ENCODE results near the gene ENTREP1.
"Not testable (repeated sequence)": the region's sequence is repeated elsewhere in the genome, so short reads cannot be mapped to it uniquely, and the experiment has no call there.

Gene ENTREP1

DNA sequence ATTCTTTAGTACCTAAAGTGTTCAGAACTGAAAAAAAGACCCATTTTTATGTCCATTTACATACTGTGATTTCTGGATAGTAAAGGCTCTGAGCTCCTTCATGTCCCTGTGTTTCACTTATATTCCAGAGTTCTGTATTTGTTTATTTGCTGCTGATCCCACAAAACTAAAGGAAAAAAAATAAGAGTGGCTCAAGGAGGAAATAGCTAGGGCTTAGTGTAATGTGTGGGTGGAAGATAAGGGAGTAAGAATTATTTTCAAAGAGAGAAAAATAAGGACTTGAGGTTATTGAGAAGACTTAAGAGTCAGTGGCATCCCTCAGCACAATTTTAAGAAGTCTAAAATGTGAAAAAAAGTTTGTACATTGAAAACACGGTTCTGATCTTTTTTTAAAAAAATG, 46.0 kb downstream of the ENTREP1 start:
- no peak for DNase-seq (ENCODE audit: low spot score)

DNA sequence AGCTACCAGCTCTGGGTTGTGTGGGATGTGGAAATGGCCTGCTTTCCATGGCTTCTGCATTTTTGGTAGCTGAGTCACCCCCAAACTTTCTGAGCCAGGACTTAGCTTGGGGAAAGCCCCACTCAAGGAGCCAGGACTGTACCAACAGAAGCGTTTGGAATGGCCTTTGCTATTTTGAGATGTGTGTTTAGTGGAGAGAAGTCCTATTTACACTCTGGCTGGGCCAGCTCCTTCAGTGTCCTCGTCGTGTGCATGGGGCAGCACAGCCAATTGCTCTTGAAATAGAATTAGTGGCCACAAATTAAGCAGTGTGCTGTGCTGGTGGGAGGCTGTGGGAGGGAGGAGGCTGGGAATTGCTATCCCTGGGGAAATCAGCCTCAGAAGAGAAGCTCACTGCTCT, 51.6 kb downstream of the ENTREP1 start:
- DNase-seq (ENCODE audit: low spot score) = no peak

DNA sequence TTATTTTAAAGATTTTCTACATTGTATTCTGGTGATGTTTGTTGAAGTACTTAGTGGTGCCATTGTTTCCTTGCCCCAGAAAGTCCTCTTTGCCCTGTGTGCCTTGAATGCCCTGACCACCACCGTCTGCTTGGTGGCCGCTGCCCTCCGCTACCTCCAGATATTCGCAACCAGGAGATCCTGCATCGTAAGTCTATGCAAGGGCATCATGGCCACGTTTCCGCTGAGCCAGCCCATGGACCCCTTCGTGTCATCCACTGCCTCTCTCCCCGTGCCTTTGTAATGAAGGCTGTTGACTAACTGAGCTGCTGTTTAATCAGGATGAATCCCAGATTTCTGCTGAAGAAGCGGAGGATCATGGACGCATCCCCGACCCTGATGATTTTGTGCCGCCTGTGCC, 52.3 kb downstream of the ENTREP1 start:
- DNase-seq (ENCODE audit: low spot score) = no peak

DNA sequence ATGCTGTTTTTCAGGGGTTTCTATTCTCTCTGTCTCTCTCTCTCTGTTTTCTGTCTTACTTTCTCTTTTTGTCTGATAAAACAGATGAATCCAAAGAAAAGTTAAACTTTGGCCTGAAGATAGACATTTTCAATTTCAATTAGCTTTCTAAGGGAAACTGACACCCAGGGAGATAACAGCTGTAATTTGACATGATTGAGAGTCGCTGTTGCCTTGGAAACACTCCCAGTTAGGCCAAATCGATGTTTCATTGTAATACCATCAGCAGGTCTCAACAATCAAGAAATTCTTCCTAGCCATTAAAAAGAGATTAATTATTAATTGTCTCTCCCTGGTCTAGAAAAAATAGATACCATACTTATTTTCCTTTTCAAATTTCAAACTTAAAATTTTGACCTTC, 53.0 kb downstream of the ENTREP1 start:
- DNase-seq (ENCODE audit: low spot score) = no peak

DNA sequence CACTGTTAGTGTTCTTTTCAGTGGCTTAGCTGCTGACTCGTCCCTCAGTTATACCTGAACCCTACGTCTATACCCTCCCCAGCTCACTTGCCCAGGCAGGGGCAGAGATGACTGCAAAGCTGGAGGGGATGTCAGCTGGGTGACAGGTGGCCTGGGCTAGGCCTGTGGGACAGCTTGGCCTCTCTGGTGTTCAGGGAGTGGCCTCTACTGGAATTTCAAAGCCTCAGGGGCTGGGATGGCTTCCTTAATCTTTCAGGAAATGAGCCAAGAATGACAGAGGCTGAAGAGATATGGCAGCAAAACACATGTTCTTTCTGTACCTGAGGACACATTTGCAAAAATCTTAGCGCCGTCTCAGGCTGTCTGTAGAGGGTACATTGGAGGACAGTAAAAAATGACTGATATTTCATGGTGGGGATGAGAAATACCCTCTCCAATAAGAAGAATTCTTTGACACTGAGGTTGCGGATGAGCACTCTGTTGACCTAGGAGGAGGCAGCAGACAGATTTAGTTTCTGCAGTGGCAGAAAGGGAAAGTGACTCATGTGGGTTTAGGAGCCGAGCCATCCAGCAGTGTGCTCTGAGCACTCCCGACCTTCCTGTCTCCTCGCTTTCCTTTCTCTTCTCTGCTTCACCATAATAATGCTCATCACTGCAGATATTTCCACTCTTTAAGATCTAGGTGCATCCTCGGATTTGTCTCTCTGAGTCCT, 54.4 kb downstream of the ENTREP1 start:
- DNase-seq (ENCODE audit: low spot score) = no peak

DNA sequence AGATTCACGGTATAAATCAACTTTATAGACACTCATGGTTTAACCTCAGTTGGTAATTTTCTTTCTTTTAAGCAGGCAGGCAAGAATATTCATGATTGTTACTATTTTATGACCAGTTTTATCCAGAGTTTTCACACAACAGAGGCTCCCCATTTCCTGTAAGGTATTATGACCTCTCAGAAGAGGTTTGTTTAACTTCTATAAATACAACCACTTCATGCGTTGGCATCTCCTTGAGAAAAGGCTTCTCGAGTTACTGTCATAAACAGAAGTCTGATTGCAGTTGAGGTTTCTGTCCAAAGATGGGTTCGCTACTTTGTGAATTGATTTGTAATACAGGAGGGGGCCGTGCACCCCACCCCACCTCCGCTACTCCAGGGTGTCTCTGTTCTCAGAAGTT, 55.3 kb downstream of the ENTREP1 start:
- no peak for DNase-seq (ENCODE audit: low spot score)

DNA sequence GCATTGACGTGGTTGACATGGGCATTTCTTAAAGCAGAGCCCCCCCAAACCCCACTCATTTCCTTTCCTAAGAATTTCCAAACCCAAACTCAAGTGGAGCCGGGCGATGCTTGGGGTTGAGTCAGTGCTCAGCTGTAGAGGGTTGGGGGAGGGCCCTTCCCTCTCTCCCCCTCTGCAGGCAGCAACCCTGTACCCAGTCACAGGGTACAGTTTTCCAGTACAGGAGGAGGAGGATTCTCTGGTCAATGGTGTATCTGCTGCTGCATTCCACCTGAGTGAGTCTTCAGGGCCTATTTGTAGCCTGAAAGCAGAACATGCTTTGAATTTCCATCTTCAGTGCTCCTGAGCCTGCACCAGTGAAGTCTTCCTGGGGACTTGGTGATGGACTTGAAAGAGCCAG, 55.8 kb downstream of the ENTREP1 start:
- DNase-seq (ENCODE audit: low spot score) = no peak

DNA sequence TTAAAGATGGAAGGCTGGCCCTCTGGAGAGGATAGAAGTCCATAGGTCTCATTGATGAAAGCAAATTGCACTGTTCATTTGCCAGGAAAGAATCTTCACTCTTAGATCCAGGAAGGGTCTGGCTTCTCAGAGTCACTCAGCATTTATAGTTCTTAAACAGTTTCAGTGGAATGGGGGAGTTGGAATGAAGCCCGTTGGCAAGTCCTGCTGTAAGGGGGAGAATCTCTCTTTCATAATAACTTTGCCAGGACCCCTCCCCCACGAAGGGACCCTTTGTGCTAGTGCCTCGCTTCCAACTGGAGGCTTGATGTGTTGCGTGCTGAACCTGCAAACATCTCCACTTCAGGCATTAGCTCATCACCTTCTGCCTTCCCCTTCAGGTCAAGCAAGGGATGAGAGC, 57.1 kb downstream of the ENTREP1 start:
- no peak for DNase-seq (ENCODE audit: low spot score)

DNA sequence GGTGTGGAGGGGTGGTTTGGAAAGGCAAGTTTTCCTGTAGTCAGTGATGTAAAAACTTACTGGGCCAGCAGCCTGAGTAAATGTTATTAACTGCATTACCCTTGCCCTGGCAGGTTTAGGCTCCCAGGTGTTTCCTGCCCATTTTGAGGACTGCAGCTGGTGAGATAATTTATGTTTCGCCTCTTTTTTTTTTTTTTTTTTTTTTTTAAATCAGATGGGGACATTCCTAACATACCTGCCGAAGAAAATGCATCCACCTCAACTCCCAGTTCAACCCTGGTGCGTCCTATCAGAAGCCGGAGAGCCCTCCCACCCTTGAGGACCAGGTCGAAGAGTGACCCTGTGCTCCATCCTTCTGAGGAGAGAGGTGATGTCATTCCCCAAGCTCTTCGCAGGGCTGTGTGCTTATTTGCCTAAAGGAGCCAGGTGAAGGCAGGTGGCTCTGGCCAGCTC, 60.6 kb downstream of the ENTREP1 start:
- DNase-seq (ENCODE audit: low spot score) = peak; percentile 62

DNA sequence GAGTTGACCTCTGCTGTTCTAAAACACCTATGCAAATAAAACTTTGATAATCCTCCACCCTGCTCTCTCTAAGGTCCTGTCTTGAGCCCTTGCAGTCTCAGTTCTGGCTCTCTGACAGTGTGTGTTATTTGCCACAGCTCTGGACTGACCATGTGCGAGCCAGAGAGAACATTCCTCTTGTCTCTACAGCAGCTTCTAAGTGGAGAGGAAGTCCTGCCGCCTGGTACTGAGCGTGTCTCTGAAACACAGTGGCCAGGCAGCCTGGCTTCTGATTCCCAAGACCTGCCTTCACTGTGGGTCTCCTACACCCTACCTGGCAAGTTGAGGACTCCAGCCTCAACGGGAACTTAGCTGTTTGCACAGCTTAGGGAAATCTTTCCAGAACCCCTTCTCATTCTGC, 61.6 kb downstream of the ENTREP1 start:
- DNase-seq (ENCODE audit: low spot score) = no peak

DNA sequence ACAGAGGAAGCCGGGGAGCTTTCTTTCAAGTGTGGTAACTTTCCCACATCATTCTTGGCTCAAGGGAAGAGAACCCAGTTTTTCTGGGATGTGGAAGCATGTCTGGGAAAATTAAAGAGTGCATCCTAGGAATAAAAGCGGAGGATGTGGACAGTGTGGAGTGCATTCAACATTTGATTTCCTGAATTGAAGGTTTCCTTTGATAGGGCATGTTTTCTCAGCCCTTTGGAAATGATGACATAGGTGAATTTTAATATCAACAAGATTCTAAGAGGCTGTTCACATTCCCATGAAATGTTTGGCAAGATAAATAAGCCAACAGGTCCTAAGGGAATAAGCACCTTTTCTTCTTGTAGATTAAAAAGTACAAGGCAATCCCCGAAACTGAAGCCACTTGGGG, 63.6 kb downstream of the ENTREP1 start:
- no peak for DNase-seq (ENCODE audit: low spot score)

DNA sequence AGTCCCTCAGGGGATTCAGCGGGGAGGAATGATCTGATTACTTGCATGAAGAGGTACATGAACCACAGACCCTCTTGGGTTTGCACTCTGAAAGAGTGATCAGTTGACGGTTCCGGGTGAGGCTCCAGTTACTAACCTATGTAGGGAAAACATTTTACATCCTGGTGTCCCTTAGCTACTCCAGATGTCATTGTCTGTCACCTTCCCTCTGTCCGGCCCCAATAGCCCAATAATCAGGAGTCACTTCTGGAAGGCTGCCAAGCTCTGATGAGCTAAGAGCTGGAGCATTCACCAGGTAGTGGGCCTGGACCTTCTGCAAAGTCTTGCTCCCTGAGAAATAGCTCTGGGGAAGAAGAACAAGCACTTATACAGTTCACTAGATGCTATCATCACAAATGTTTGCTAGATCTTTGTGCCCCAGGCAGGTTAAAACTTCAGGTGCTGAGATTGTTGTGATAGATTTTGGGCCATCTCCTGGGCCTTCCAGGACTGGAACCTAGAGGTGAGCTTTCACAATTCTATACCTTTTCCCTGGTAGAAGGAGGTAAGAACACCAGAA, 64.5 kb downstream of the ENTREP1 start:
- no peak for DNase-seq (ENCODE audit: low spot score)

DNA sequence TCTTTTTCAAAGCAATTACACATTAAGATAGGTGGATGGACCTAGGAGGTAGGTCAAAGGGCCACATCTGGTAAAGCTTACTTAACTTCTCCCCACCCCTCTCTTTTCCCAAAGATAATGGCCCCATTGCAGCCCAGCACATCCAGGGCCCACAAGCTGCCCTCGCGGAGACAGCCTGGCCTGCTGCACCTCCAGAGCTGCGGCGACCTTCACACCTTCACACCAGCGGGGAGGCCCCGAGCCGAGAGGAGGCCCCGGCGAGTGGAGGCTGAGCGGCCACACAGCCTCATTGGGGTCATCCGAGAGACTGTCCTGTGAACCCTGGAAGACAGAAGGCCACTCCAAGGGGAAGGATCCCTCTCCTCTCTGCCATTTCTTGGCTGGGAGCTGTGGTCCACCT, 66.5 kb downstream of the ENTREP1 start:
- no peak for DNase-seq (ENCODE audit: low spot score)

DNA sequence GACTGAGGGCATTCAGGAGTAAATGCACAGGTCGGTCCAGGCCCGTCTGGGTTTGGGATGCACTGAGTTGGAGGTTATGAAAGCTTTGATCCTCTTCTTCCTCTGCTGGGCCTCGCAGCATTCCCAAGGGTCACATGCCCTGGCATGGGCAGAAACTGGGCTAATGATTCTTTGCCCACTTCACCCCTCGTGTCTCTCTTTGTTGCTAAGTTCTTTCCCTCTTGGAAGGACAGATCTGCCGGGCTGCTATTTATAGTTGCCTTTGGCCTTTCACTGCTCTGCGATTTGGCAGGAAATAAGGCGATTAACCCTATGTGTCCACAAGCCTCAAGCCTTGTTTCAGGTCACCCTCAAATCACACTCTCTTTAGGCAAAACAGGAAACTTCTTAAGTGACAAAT, 66.9 kb downstream of the ENTREP1 start:
- DNase-seq (ENCODE audit: low spot score) = no peak

DNA sequence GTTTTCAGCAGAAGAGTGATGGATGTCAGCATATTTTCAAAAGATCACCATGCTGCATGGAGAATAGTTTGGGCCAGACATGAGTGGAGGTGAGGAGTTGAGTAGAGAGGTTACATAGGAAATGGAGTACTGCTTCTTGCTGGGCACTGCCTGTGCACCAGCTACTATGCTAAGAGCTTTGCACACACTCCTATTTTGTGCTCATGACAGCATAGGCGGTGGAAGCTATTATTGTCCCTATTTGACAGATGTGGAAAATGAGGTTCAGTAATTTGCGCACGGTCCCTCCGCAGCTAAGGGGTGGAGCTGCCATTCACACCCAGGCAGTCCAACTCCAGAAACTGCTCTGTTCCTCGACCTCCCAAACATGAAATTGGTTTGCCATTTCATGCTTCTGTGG, 67.8 kb downstream of the ENTREP1 start:
- no peak for DNase-seq (ENCODE audit: low spot score)

DNA sequence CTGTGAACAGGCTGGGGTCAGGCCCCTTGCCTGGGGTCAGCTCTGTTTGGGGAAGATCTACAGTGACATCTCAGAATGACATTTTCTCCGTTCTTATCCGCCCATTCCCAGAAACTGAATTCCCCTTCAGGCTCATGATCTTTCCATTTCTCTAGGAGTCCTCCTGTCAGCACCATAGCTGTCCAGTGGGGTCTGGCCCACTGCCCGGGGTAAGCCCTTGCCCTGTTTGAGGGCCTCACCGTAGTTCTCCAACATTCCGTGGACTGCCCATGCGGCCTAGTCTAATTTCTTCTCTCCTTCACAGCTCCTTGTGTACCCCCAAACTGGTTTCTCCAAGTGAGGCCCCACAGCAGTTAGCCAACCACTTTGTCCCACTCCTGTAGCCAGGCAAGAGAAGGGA, 68.4 kb downstream of the ENTREP1 start:
- no peak for DNase-seq (ENCODE audit: low spot score)

DNA sequence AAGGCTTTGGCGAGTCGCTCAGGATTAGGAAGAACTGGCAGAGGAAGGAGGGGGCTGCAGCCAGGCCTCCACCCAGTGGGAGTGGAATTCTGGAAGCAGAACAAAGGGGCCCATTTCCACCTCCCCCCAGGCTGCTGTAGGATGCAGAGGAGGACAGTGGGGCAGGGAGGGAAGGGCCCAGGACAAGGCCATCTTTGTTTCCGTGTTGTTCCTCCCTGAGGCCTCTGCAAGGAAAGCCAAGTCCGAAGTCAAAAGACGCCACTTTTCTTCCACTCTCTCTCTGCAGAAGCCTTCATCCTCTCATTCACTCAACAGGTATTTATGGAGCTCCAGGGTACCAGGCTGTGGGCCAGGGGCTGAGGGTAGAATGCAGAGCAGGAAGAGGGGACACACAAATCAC, 70.7 kb downstream of the ENTREP1 start:
- DNase-seq (ENCODE audit: low spot score) = no peak

DNA sequence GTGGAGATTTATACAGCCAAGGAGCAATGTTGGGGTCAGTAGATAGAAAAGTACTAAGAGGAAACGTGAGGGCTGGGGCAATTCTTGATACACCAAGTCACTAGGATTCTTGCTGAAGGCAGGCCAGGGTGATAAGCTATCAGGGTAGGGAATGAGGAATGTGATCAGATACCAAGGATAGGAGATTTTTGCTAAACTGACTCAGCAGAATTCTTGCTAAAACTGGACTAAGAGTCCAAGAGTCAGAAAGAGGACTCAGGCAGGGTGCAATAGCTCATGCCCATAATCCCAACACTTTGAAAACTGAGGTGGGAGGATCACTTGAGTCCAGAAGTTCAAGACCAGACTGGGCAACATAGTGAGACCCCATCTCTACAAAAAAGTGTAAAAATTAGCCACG, 71.7 kb downstream of the ENTREP1 start:
- DNase-seq (ENCODE audit: low spot score) = no peak

DNA sequence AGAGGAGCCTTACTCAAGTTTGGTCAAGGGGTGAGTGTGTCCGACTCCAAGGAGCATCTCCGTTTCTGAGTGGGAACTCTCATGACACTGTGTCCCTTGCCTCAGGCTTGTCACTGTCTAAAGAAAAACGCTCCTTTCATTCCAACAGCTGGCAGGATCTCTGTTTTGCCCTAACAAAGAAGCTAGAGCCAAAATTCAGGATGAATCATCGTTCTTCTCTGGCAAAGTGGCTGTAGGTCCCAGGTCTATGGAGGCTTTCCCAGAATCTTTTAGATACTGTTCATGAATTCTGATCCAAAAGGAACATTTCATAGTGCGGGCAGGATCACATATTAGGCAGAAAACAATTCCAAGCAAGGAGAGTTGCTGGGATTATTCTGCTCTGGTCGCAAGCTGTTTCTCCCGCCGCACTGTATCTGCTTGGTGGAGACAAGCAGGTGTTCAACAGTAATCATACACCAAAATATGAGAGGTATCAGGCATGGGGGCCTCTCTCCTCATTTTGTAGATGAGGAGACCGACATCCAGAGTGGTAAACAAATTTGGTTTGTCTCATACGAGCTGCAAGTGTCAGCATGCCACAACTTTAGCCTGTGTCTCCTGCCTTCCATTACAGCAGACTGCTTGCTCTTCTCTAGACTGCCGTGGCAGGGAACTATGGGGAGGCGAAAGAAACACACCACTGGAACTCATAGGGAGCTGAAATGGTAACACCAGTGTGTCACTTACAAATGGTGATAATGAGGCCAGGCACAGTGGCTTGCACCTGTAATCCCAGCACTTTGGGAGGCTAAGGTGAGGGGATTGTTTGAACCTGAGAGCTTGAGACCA, 72.6 kb downstream of the ENTREP1 start:
- DNase-seq (ENCODE audit: low spot score) = no peak

DNA sequence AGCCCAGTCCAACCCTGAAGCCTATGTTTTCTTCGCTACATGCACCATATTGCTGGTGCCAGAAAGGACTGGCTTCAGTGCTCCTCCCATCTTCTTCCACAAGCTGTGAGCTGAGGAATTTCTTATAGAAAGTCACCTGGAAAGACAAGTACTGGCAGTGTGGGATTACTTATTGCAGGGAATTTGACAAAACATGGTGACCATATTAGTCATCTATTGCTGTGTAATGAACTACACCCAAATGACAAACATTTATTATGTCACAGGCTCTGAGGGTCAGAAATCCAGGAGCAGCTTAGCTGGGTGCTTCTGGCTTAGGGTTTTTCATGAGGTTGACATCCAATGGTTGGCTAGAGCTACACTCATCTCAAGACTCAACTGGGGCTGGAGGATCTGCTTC, 75.5 kb downstream of the ENTREP1 start:
- no peak for DNase-seq (ENCODE audit: low spot score)

DNA sequence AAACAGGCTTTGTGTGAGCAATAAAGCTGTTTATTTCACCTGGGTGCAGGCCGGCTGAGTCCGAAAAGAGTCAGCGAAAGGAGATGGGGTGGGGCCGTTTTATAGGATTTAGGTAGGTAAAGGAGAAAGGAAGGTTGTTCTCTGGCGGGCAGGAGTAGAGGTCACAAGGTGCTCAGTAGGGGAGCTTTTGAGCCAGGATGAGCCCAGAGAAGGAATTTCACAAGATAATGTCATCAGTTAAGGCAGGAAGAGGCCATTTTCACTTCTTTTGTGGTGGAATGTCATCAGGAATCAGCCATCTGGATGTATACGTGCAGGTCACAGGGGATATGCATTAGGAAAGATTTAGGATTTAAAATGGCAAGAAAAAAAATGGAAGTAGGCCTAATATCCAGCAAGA, 84.9 kb downstream of the ENTREP1 start:
- not testable (repeated sequence) for DNase-seq (ENCODE audit: low spot score)

DNA sequence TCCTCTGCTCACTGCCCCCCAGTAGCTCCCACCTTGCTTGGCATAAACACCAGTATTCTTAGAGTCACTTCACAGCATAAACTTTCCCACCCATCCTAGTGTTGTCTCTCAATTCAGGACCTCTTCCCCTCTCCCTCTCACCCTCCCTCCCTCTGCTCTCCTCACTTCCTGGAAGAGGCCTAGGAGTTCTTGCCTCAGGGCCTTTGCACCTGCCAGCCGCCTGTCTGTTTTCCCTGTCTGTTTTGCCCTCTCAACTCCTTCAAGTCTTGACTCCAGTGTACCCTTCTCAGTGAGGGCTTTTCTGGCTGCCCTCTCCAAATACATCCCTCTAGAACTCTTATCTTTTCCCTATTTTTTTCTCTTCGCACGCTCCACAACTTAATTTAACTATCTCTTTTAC, 86.2 kb downstream of the ENTREP1 start:
- DNase-seq (ENCODE audit: low spot score) = no peak
